Stimulated activated naive B cell treated with anti-CD40 and anti-IgM and Interleukin-4, amounts not matched to agents 10 μg/mL and 1 μg/mL and 100 μg/mL, for 72 hours (primary cell): ENCODE data around the gene LRRC66.

Experiments
- ATAC-seq, 2 donors: fragments of 150-1000 bp; cut with Tn5 transposase; replicated peaks; 2 replicates each; pipeline ENCODE4 v1.10.0; 2021; ENCODE audit warnings: moderate library complexity in 1 of 2
- DNase-seq: peaks from one replicate; pipeline ENCODE4 v3.0.0; 2021
- H3K27ac Mint-ChIP-seq: one replicate; pipeline ENCODE4 v1.8.0; 2022; ENCODE audit warnings: mild to moderate bottlenecking, mixed read lengths
- H3K27me3 Mint-ChIP-seq, 2 donors: one replicate each; pipeline ENCODE4 v1.8.0; 2022; ENCODE audit warnings: mixed read lengths in 2 of 2
- H3K36me3 Mint-ChIP-seq, 2 donors: one replicate each; pipeline ENCODE4 v1.8.0; 2022; ENCODE audit warnings: mixed read lengths in 2 of 2, mild to moderate bottlenecking in 1 of 2
- H3K4me1 Mint-ChIP-seq, 2 donors: one replicate each; pipeline ENCODE4 v1.8.0; 2022; ENCODE audit warnings: mixed read lengths in 2 of 2, mild to moderate bottlenecking in 1 of 2
- H3K4me3 Mint-ChIP-seq, 2 donors: one replicate each; pipeline ENCODE4 v1.8.0; 2022; ENCODE audit warnings: mild to moderate bottlenecking in 2 of 2, mixed read lengths in 2 of 2, moderate library complexity in 1 of 2
- H3K9me3 Mint-ChIP-seq, 2 donors: one replicate each; pipeline ENCODE4 v1.8.0; 2022; ENCODE audit warnings: mixed read lengths in 2 of 2, mild to moderate bottlenecking in 1 of 2

Gene LRRC66

DNA sequence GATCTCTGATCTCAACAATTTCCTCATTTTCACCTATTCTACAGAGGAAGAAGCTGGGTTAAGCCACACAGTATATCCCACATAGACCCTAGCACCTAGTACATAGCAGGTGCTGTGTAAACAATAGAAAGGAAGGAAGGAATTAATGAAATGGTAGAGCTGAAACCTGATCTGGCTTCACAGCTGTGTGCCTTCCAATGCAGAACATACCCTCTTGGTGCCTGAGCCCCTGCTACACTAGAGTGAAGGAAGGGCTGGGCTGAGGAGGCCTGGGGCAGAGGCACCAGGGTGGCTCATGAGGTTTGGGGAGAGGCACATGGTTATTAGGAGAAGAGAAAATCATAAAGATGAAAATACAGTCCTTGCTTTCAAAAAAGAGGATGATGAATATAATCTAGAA is 21.3 kb downstream of the LRRC66 start:
- no peak for ATAC-seq
- Mint-ChIP-seq H3K9me3 (no peaks in the 10 kb centered on the region), H3K36me3 (no peaks in the 10 kb centered on the region), H3K4me1 (no peaks in the 10 kb centered on the region), H3K4me3 (no peak overlapping the region), H3K27me3 (peaks cover 0 to 4% of the 10 kb centered on the region in 2 donors), H3K27ac (no peak overlapping the region)
- DNase-seq: no peak

DNA sequence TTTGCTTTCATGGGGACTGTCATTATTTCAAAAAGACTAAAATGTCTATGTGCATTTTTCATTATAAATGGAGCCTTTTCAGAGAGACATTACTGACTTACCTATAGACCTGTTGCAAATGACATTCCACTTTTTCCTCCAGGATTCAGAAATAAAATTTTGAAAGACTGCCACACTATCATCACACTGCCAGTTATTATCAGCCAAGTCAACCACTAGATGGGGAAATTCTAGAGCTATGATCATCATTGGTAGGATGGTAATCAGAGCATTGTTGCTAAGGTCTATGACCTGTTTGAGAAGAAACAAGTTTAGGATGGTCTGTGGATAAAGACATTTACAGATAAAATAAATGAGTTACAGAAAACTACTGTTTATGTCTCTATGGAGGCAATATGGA is 22.5 kb downstream of the LRRC66 start:
- H3K36me3 Mint-ChIP-seq: no peaks in the 10 kb centered on the region
- ATAC-seq: no peak
- no peak overlapping the region for H3K27ac Mint-ChIP-seq

DNA sequence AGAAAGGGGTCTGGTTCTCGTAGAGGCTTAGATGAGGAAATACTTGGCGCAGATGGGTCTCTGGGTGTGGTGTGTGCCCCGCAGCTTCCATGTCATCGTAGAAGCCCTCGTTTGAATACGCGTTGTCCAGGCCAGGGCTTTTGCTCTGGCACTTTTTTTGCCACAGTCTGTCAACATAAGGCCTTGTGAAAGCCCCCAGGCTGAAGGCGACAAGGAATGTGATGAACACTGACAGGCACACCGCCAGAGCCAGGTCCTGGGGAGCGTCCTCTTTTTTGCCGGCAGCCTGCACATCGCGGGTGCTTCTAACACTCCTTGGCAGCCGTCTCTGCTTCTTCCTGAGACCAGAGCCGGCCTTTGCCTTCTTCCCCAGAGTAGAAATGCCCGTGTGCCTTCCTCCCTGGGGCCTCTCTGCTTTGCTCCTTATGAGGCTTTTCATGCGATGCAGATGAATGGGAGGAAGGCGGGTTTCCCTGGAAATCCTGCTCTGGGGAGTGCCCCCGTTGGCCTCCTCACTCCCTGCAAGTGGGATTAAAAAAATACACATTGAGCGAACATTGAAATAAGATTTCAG is 24.4 kb downstream of the LRRC66 start:
- peaks cover 4 to 7% of the 10 kb centered on the region in 2 donors for H3K27me3 Mint-ChIP-seq
- no peaks in the 10 kb centered on the region for H3K36me3 Mint-ChIP-seq
- no peak overlapping the region for H3K4me3 Mint-ChIP-seq
- no peak overlapping the region for H3K27ac Mint-ChIP-seq
- DNase-seq (no peak), ATAC-seq (no peak)
- H3K4me1 Mint-ChIP-seq: no peaks in the 10 kb centered on the region
- H3K9me3 Mint-ChIP-seq: peaks cover under 1 to 3% of the 10 kb centered on the region in 2 donors

More for the DNA sequence above, 22.5 kb downstream of the LRRC66 start:
- DNase-seq: no peak
- H3K9me3 Mint-ChIP-seq: no peaks in the 10 kb centered on the region
- H3K4me3 Mint-ChIP-seq: no peak overlapping the region
- peaks cover 0 to 4% of the 10 kb centered on the region in 2 donors for H3K27me3 Mint-ChIP-seq
- H3K4me1 Mint-ChIP-seq: no peaks in the 10 kb centered on the region

DNA sequence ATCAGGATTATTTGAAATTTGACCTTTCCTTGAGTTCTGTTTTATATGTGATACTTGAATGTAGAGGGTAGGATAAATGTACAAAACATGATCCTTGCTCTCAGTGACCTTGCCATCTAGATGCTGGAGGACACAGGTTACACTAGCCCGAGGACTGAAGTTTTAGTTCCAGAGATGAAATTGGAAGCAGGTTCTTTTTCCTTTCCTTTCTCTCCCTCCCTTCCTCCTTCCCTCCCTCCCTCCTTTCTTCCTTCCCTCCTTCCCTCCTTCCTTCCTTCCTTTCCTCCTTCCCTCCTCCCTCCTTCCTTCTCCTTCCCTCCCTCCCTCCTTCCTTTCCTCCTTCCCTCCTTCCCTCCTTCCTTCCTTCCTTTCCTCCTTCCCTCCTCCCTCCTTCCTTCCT is 54.3 kb downstream of the LRRC66 start:
- H3K4me1 Mint-ChIP-seq: no peaks in the 10 kb centered on the region
- H3K27ac Mint-ChIP-seq: no peak overlapping the region
- ATAC-seq (no peak), DNase-seq (no peak)
- peaks cover 7 to 12% of the 10 kb centered on the region in 2 donors for H3K9me3 Mint-ChIP-seq
- no peaks in the 10 kb centered on the region for H3K36me3 Mint-ChIP-seq
- H3K4me3 Mint-ChIP-seq: no peak overlapping the region
- H3K27me3 Mint-ChIP-seq: no peaks in the 10 kb centered on the region

GRCh38 chr4:51963841-51964517 is 56.2 kb downstream of the LRRC66 start:
- no peak for ATAC-seq
- Mint-ChIP-seq H3K27me3 (no peaks in the 10 kb centered on the region), H3K4me1 (no peaks in the 10 kb centered on the region), H3K27ac (no peak overlapping the region), H3K36me3 (no peaks in the 10 kb centered on the region), H3K9me3 (peaks cover 4 to 12% of the 10 kb centered on the region in 2 donors), H3K4me3 (no peak overlapping the region)
- DNase-seq: no peak

DNA sequence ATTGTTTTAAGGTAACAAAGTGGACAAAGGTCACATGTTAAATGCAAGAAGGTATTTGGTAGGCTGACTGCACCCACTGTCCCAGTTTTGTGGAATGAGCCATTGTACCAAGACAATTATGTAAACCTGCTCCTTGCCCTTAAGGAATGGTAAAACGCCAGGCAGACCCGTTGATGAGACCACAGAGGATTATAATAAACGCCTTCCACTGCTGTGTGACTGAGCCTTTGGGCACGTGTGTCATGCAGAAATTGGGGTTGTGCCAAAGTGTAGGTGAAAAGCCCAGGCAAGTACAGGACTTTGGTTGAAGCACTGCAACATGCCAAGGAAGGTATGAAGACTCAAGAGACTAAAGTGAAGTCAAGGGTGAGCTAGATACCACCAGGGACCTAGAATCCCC is 59.7 kb downstream of the LRRC66 start:
- H3K36me3 Mint-ChIP-seq: no peaks in the 10 kb centered on the region
- peaks cover 0 to 4% of the 10 kb centered on the region in 2 donors for H3K27me3 Mint-ChIP-seq
- ATAC-seq: no peak
- no peak overlapping the region for H3K4me3 Mint-ChIP-seq
- H3K9me3 Mint-ChIP-seq: peaks cover 4 to 5% of the 10 kb centered on the region in 2 donors
- no peaks in the 10 kb centered on the region for H3K4me1 Mint-ChIP-seq
- no peak overlapping the region for H3K27ac Mint-ChIP-seq
- DNase-seq: no peak

GRCh38 chr4:51958199-51958968 is 61.8 kb downstream of the LRRC66 start:
- H3K4me3 Mint-ChIP-seq: no peak overlapping the region
- H3K4me1 Mint-ChIP-seq: no peaks in the 10 kb centered on the region
- ATAC-seq: no peak
- no peaks in the 10 kb centered on the region for H3K36me3 Mint-ChIP-seq
- peaks cover 4 to 5% of the 10 kb centered on the region in 2 donors for H3K9me3 Mint-ChIP-seq
- no peak overlapping the region for H3K27ac Mint-ChIP-seq
- no peak for DNase-seq
- H3K27me3 Mint-ChIP-seq: peaks cover 0 to 12% of the 10 kb centered on the region in 2 donors
